Omental fat pad (tissue), 4 donors: Measurements from ENCODE around the gene RAB26. TPM values are rescaled to one million over a fixed set of nuclear protein-coding genes. Genes with fewer than 3 reads are reported as not detected.

Source experiments
- ATAC-seq: fragments of 150-250 bp; one replicate; pipeline ENCODE4 v1.9.1; 2016; ENCODE audit warnings: mild to moderate bottlenecking, moderate library complexity; ENCODE audit not compliant: low FRiP score
- DNase-seq: peaks from one replicate; pipeline ENCODE4 v3.0.0-alpha.2; 2019; ENCODE audit warnings: low spot score
- CTCF ChIP-seq, 3 donors: fragments of 450-650 bp; IDR thresholded peaks; one replicate each; pipeline ENCODE4 v1.5.1; 2016 to 2017; ENCODE audit warnings: antibody characterized with exemption in 3 of 3, mild to moderate bottlenecking in 3 of 3, moderate library complexity in 2 of 3
- total RNA-seq, 4 donors: library from RNA; depleted of rRNA; stranded (reverse); fragments of >200 nt; gene quantifications; one replicate each; pipeline ENCODE4 v1.1.0, GENCODE V29; 2016

RAB26 gene
- total RNA-seq, 4 donors from 2014 or later, result 0.19 to 2.0 (median 1.1) TPM; not detected in 1

- no peak for TF ChIP-seq CTCF (IDR thresholded peaks at IDR 0.05)
- DNase-seq (no peak), ATAC-seq (no peak)
Measured at GRCh38 chr16:2157480-2158261, 9.2 kb downstream of the RAB26 start.

GRCh38 chr16:2158262-2158638 is 9.8 kb downstream of the RAB26 start:
- DNase-seq (no peak), ATAC-seq (no peak)
- TF ChIP-seq CTCF (IDR thresholded peaks at IDR 0.05), result no peak

GRCh38 chr16:2159175-2159838 is 10.9 kb downstream of the RAB26 start:
- DNase-seq, result no peak
- peak; percentile 15 for ATAC-seq
- TF ChIP-seq CTCF (IDR thresholded peaks at IDR 0.05), result no peak

- DNase-seq (no peak), ATAC-seq (peak; percentile 17)
- TF ChIP-seq CTCF (IDR thresholded peaks at IDR 0.05), result no peak
Measured at GRCh38 chr16:2160915-2161551, 12.6 kb downstream of the RAB26 start.

- no peak for DNase-seq
- ATAC-seq, result no peak
- TF ChIP-seq CTCF (IDR thresholded peaks at IDR 0.05), result no peak
Measured at GRCh38 chr16:2161911-2162310, 13.5 kb downstream of the RAB26 start.

GRCh38 chr16:2162676-2163118 is 14.3 kb downstream of the RAB26 start:
- TF ChIP-seq CTCF (IDR thresholded peaks at IDR 0.05), result no peak
- DNase-seq, result no peak
- no peak for ATAC-seq
